Measurements from ENCODE around the gene MSANTD3. TPM values are rescaled to one million over a fixed set of nuclear protein-coding genes. Genes with fewer than 3 reads are reported as not detected.

The MSANTD3 gene
- total RNA-seq, 3 donors from 2014 or later (not counting 1 experiment from before 2014, with no cell fraction given): 11.3 to 15.6 (median 14.2) TPM

DNA sequence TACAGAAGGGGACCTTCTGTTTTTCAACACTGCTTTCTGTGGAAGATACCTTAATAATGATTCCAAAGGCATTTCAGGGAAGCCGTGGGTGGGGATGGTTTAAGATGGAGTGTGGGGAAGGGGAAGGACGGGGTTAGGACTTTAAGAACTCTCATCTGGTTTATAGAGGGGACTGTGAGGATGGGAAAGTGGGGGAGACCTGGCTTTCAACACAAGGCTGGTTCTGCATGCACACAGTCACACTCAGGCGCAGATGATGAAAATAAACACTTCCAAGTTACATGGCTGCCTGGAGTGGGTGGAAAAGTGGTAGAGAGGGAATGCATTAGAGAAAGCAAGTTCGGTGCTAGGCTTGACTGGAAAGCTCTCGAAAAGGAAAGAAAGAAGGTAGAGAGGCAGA is 4.9 kb downstream of the MSANTD3 start:
- Mint-ChIP-seq H3K4me3 (no peak overlapping the region), H3K27me3 (ENCODE audit: low read depth in 2 of 2) (no peaks in the 10 kb centered on the region), H3K36me3 (no peaks in the 10 kb centered on the region), H3K4me1 (peaks cover 7 to 17% of the 10 kb centered on the region in 2 donors), H3K27ac (no peak overlapping the region), H3K9me3 (no peaks in the 10 kb centered on the region)
- intact Hi-C loops (cut with micrococcal nuclease): no loop called here
- ATAC-seq (no peak), DNase-seq (no peak)
- TF ChIP-seq, protein P1, sequence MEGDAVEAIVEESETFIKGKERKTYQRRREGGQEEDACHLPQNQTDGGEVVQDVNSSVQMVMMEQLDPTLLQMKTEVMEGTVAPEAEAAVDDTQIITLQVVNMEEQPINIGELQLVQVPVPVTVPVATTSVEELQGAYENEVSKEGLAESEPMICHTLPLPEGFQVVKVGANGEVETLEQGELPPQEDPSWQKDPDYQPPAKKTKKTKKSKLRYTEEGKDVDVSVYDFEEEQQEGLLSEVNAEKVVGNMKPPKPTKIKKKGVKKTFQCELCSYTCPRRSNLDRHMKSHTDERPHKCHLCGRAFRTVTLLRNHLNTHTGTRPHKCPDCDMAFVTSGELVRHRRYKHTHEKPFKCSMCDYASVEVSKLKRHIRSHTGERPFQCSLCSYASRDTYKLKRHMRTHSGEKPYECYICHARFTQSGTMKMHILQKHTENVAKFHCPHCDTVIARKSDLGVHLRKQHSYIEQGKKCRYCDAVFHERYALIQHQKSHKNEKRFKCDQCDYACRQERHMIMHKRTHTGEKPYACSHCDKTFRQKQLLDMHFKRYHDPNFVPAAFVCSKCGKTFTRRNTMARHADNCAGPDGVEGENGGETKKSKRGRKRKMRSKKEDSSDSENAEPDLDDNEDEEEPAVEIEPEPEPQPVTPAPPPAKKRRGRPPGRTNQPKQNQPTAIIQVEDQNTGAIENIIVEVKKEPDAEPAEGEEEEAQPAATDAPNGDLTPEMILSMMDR (IDR thresholded peaks at IDR 0.05): no peak
- peaks cover 13% of the 10 kb centered on the region for H3K4me1 ChIP-seq (ENCODE audit: control insufficient read depth, insufficient read depth, low read length)
- H3K4me3 ChIP-seq (ENCODE audit: low read length): no peak overlapping the region
- no peak overlapping the region for H3K27ac ChIP-seq (ENCODE audit: low read length)
- H3K27me3 ChIP-seq (ENCODE audit: control insufficient read depth, insufficient read depth, low read length): no peaks in the 10 kb centered on the region
- no peaks in the 10 kb centered on the region for H3K9me3 ChIP-seq (ENCODE audit: control insufficient read depth, insufficient read depth, low read length)
- H3K36me3 ChIP-seq (ENCODE audit: control insufficient read depth, insufficient read depth, low read length): no peaks in the 10 kb centered on the region
- 91% methylated on average over 5 of the region's 5 CpGs for WGBS (ENCODE audit: insufficient coverage)

DNA sequence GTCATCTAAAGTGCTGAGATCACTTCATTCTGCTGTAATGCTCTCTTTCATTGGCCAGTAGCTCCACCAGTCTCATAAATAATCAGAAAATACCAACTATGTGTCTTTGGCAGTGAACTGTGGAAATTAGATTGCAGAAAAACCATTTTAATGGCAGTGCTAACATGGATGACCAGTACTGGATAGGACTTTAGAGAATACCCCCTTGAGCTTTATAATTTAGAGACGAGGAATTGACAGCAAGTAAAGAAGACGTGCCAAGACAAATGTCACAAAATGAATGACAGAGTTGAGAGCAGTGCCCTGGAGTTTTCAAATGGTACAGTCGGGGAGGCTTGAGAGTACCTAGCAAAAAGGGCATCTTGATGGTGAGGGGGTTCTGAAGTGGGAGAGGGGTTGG is 5.8 kb downstream of the MSANTD3 start:
- Mint-ChIP-seq H3K36me3 (no peaks in the 10 kb centered on the region), H3K9me3 (no peaks in the 10 kb centered on the region), H3K4me1 (peaks cover 6 to 15% of the 10 kb centered on the region in 2 donors), H3K27ac (no peak overlapping the region), H3K27me3 (ENCODE audit: low read depth in 2 of 2) (no peaks in the 10 kb centered on the region), H3K4me3 (no peak overlapping the region)
- TF ChIP-seq, protein P1 (IDR thresholded peaks at IDR 0.05): no peak
- intact Hi-C loops (cut with micrococcal nuclease): no loop called here
- Histone ChIP-seq H3K27me3 (ENCODE audit: control insufficient read depth, insufficient read depth, low read length) (no peaks in the 10 kb centered on the region), H3K4me1 (ENCODE audit: control insufficient read depth, insufficient read depth, low read length) (peaks cover 10% of the 10 kb centered on the region), H3K9me3 (ENCODE audit: control insufficient read depth, insufficient read depth, low read length) (no peaks in the 10 kb centered on the region), H3K27ac (ENCODE audit: low read length) (no peak overlapping the region), H3K4me3 (ENCODE audit: low read length) (no peak overlapping the region), H3K36me3 (ENCODE audit: control insufficient read depth, insufficient read depth, low read length) (no peaks in the 10 kb centered on the region)
- 96% methylated on average over 3 of the region's 3 CpGs for WGBS (ENCODE audit: insufficient coverage)
- ATAC-seq (no peak), DNase-seq (no peak)

DNA sequence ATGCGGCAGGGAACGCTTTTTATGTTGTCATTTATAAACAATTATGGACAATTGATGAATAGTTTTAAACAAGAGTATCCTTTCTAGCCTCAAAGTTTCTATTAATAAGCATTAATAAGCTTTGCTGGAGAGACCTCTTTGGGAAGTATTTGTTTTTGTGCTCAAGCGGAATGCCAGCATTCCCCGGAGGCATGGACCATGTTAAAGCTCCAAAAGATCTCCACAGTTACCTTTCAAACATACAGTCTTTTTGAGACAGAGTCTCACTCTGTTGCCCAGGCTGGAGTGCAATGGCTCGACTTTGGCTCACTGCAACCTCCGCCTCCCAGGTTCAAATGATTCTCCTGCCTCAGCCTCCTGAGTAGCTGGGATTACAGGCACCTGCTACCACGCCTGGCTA is 9.6 kb downstream of the MSANTD3 start:
- ATAC-seq (no peak), DNase-seq (no peak)
- Mint-ChIP-seq H3K27ac (no peak overlapping the region), H3K9me3 (no peaks in the 10 kb centered on the region), H3K27me3 (ENCODE audit: low read depth in 2 of 2) (no peaks in the 10 kb centered on the region), H3K4me1 (peaks cover 0 to 5% of the 10 kb centered on the region in 2 donors), H3K4me3 (no peak overlapping the region), H3K36me3 (no peaks in the 10 kb centered on the region)
- H3K4me3 ChIP-seq (ENCODE audit: low read length): no peak overlapping the region
- 93% methylated on average over 5 of the region's 7 CpGs for WGBS (ENCODE audit: insufficient coverage)
- no peak overlapping the region for H3K27ac ChIP-seq (ENCODE audit: low read length)
- no peaks in the 10 kb centered on the region for H3K36me3 ChIP-seq (ENCODE audit: control insufficient read depth, insufficient read depth, low read length)
- intact Hi-C loops (cut with micrococcal nuclease): no loop called here
- TF ChIP-seq, protein P1 (IDR thresholded peaks at IDR 0.05): no peak
- no peaks in the 10 kb centered on the region for H3K9me3 ChIP-seq (ENCODE audit: control insufficient read depth, insufficient read depth, low read length)
- no peaks in the 10 kb centered on the region for H3K4me1 ChIP-seq (ENCODE audit: control insufficient read depth, insufficient read depth, low read length)
- H3K27me3 ChIP-seq (ENCODE audit: control insufficient read depth, insufficient read depth, low read length): no peaks in the 10 kb centered on the region
